GM12865 (cell line): ENCODE results near the gene PID1.

Experiments used
- DNase-seq: peaks from one replicate; pipeline ENCODE4 v3.0.0; 2010; ENCODE audit warnings: low read depth
- H3K4me3 ChIP-seq: 2 replicates; pipeline ENCODE4 v1.5.1; 2011; ENCODE audit warnings: mild to moderate bottlenecking, low read depth, low read length, control low read depth
- TF ChIP-seq, protein P1 (sequence below): IDR thresholded peaks from 2 replicates; pipeline ENCODE4 v1.5.1; 2011; ENCODE audit warnings: low read length, control low read depth, low read depth, inconsistent platforms; ENCODE audit not compliant: insufficient read depth; ENCODE audit errors: missing control alignments

PID1 gene, protein sequence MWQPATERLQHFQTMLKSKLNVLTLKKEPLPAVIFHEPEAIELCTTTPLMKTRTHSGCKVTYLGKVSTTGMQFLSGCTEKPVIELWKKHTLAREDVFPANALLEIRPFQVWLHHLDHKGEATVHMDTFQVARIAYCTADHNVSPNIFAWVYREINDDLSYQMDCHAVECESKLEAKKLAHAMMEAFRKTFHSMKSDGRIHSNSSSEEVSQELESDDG

DNA sequence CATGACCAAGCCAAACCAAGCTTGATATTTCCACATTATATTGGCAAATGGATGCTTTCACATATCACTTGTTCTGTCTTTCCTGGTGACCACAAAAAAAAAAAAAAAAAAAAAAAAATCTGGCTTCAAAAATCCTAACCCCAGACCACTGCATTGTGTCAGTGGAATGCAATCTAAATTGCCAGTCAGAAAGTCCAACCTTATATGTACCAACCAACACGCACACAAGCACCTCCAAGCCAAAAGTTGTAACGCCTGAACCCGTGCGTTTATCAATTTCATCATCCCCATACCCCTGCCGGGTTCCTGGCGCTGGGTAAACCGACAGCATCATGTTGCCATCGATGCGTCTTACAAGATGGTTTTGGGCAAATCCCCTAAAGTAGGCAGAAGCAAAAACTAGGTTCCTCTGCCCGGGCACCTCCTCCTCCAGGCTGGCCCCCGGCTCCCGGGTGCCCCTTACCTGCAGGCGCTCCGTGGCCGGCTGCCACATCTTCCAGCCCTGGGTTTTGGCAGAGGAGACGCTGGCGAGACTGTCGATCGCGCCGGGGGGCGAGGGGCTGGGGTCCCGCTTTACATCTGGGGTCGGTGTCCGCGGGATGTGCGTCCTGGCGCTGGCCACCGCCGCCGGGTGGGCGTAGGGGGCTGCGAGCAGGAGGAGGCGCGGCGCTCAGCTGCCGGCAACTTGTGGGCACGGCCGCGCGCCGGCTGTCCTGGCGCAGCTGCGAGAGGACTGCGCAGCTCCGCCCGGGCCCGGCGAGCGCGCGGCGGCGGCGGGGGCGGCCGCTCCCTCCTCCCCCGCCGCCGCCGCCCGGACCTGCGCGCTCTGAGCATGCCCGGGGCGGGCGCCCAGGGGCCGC is at the start of gene PID1:
TSS of gene PID1 (minus strand) at position 737 of the 860 bp plus-strand sequence. CDS start at position 493, 244 bp downstream.
- no peak for DNase-seq
- TF ChIP-seq, protein P1, sequence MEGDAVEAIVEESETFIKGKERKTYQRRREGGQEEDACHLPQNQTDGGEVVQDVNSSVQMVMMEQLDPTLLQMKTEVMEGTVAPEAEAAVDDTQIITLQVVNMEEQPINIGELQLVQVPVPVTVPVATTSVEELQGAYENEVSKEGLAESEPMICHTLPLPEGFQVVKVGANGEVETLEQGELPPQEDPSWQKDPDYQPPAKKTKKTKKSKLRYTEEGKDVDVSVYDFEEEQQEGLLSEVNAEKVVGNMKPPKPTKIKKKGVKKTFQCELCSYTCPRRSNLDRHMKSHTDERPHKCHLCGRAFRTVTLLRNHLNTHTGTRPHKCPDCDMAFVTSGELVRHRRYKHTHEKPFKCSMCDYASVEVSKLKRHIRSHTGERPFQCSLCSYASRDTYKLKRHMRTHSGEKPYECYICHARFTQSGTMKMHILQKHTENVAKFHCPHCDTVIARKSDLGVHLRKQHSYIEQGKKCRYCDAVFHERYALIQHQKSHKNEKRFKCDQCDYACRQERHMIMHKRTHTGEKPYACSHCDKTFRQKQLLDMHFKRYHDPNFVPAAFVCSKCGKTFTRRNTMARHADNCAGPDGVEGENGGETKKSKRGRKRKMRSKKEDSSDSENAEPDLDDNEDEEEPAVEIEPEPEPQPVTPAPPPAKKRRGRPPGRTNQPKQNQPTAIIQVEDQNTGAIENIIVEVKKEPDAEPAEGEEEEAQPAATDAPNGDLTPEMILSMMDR = no peak
- no peak within 1 kb of the TSS for H3K4me3 ChIP-seq

DNA sequence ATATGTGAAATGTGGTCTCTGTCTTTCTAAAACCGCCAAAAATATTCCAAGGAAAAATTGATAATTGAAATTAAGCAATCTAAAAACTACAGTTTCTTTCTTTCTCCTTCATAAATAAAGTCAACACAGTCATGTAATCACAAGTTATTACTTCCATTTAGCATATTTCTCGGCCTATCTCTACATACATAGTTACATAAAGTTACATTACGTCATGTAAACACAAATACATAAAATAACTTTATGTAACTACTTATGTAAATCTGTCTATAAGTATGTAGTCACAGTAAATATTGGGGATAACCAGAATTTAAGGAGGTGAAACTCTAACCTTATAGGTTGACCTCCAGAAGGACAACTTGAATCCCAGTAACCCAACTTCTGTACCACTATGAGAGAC is 48.5 kb upstream of the PID1 start:
- TF ChIP-seq, protein P1 = no peak
- no peak overlapping the region for H3K4me3 ChIP-seq

DNA sequence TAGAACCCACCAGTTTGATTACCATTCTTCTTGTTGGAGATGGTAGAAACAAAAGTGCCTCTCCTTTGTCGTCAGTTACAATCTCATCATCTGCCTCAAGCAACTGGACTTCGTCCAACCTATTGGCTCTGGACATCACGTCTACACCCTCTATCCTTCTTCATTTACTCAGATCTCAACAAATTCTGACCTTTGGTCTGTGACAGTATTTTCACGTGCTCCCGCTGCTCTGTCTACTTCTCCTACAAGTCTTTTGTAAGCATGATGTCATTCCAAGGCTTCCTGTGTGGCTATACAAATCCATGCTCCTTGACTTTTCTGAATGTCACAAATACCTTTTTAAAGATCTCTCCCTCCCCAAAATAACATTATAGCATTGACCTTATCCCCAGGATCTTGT is 43.0 kb upstream of the PID1 start:
- TF ChIP-seq, protein P1 = no peak
- DNase-seq = no peak
- no peak overlapping the region for H3K4me3 ChIP-seq

More for the DNA sequence above, 48.5 kb upstream of the PID1 start:
- no peak for DNase-seq

DNA sequence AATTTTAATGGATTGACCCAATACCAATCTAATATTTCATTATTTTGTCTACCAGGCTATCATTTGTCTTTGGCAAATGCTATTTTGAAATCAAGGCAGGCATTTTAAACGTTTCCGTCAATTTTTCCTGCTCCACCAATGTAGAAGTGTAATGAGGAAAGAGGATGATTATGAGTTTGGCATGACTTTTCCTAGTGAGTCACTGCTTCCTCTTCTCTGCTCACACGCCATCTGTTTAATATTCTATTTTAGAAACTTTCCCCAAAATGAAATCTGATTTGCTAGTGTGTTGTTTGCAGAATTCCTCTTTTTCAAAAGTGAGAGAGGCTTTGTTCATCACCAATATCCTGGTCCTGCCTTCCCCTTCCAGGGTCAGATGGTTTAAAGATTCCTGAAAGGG is 42.5 kb upstream of the PID1 start:
- H3K4me3 ChIP-seq = no peak overlapping the region
- DNase-seq = no peak
- TF ChIP-seq, protein P1 = no peak

DNA sequence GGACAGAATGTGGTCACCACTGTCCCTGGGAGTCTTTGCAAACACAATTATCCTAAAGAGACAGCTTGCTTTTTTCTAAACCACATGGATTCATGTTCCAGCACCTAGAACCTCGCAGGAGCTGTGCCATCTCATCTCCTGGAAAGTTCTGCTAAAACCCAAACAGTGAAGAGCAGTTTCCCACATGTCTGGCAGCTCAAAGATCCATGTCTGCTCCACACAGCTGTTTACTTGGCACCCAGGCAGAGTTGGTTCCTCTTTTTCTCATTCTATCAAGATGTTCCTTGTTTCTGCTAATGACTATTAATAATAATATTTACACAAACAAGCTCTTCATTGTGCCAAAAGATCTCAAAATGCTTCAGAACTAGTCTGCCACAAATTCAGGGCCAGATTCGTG is 30.1 kb upstream of the PID1 start:
- no peak overlapping the region for H3K4me3 ChIP-seq
- DNase-seq = no peak
- TF ChIP-seq, protein P1 = no peak

DNA sequence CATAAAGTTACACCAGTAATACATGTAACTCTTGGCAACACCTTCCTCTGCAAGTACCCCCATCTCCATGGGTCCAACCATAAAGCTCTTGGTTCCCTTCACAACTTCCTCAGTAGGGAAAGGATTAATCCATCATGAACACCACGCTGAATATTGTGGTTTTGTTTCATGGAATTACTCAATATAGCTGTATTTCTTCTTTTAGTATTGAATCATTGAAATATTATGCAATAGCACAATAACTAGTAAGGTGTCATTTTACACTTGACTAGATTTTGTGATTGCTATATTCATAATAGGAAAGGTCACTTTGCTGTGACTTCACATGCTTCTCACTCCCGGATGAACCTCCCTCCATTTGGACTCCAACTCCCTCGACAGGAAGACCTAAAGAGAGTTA is 29.7 kb upstream of the PID1 start:
- TF ChIP-seq, protein P1 = no peak
- no peak overlapping the region for H3K4me3 ChIP-seq
- DNase-seq = no peak
